ENCODE results near the gene RNLS. TPM values are rescaled to one million over a fixed set of nuclear protein-coding genes. Genes with fewer than 3 reads are reported as not detected.

The RNLS gene
- total RNA-seq, 2 experiments from 2014 or later = not detected

GRCh38 chr10:88342733-88343310 lies 240.3 kb downstream of the RNLS start:
- POLR2A ChIA-PET = interaction anchor here (1.0 kb wide), 1 partner anchor 502 kb away, joined by 3 read pairs; no protein-coding TSS in a partner anchor

GRCh38 chr10:88337134-88337533 lies 246.0 kb downstream of the RNLS start:
- ChIA-PET CTCF (ENCODE audit: unreplicated experiment) (no interaction called here), POLR2A (interaction anchor here (1.5 to 2.3 kb wide), 4 partner anchors 7 to 49 kb away, joined by 3 to 6 read pairs (median 5); no protein-coding TSS in a partner anchor)
- Histone ChIP-seq H3K4me1 (ENCODE audit: insufficient read depth, low read length, poor library complexity, severe bottlenecking) (peaks cover 16% of the 10 kb centered on the region), H3K9me2 (ENCODE audit: insufficient read depth, low read length) (no peaks in the 10 kb centered on the region), H3K79me2 (ENCODE audit: insufficient read depth, low read depth, low read length) (no peaks in the 10 kb centered on the region), H3K4me2 (ENCODE audit: low read length) (no peak overlapping the region), H3K27ac (ENCODE audit: low read depth, low read length, poor library complexity, severe bottlenecking) (no peak overlapping the region), H4K20me1 (ENCODE audit: insufficient read depth, low read length) (no peaks in the 10 kb centered on the region), H3K36me3 (ENCODE audit: insufficient read depth, low read length) (no peaks in the 10 kb centered on the region), H3K4me3 (ENCODE audit: low read depth, low read length, poor library complexity, severe bottlenecking) (no peak overlapping the region), H3K9me3 (ENCODE audit: low read length) (no peaks in the 10 kb centered on the region), H2AFZ (ENCODE audit: low read length) (no peak overlapping the region; the same call in 1 of the 2 replicates)
- TF ChIP-seq EZH2phosphoT487 (IDR thresholded peaks at IDR 0.05; ENCODE audit: borderline replicate concordance, low read depth, low read length) (no peak), CTCF (conservative IDR thresholded peaks at IDR 0.05; ENCODE audit: low read length) (no peak)
- intact Hi-C loops (cut with micrococcal nuclease; ENCODE audit: unreplicated experiment) = no loop called here
- no peak for DNase-seq (ENCODE audit: low spot score)
- no TSS peak for BruUV-seq (replicated peaks)

More at GRCh38 chr10:88342733-88343310, 240.3 kb downstream of the RNLS start:
- Histone ChIP-seq H3K79me2 (ENCODE audit: insufficient read depth, low read depth, low read length) (no peaks in the 10 kb centered on the region), H3K9me2 (ENCODE audit: insufficient read depth, low read length) (no peaks in the 10 kb centered on the region), H3K36me3 (ENCODE audit: insufficient read depth, low read length) (no peaks in the 10 kb centered on the region), H4K20me1 (ENCODE audit: insufficient read depth, low read length) (no peaks in the 10 kb centered on the region), H3K4me1 (ENCODE audit: insufficient read depth, low read length, poor library complexity, severe bottlenecking) (peaks cover 20% of the 10 kb centered on the region), H3K27ac (ENCODE audit: low read depth, low read length, poor library complexity, severe bottlenecking) (no peak overlapping the region), H3K9me3 (ENCODE audit: low read length) (no peaks in the 10 kb centered on the region), H3K4me2 (ENCODE audit: low read length) (no peak overlapping the region), H3K4me3 (ENCODE audit: low read depth, low read length, poor library complexity, severe bottlenecking) (no peak overlapping the region), H2AFZ (ENCODE audit: low read length) (0 out of 2 replicates have a peak overlapping the region, but pooled peaks have one; percentile 20)
- no TSS peak for BruUV-seq (replicated peaks)
- intact Hi-C loops (cut with micrococcal nuclease; ENCODE audit: unreplicated experiment) = loop anchor here (5.0 kb wide), 1 partner anchor 34 kb away; no protein-coding TSS in a partner anchor
- TF ChIP-seq EZH2phosphoT487 (IDR thresholded peaks at IDR 0.05; ENCODE audit: borderline replicate concordance, low read depth, low read length) (no peak), CTCF (conservative IDR thresholded peaks at IDR 0.05; ENCODE audit: low read length) (no peak)
- CTCF ChIA-PET (ENCODE audit: unreplicated experiment) = interaction anchor here (1.0 kb wide), 1 partner anchor 10 kb away, joined by 3 read pairs; no protein-coding TSS in a partner anchor
- no peak for DNase-seq (ENCODE audit: low spot score)

- no peaks in the 10 kb centered on the region for H3K9me3 ChIP-seq (ENCODE audit: low read length)
- intact Hi-C loops (cut with micrococcal nuclease; ENCODE audit: unreplicated experiment) = no loop called here
- peaks cover 23% of the 10 kb centered on the region for H3K4me1 ChIP-seq (ENCODE audit: insufficient read depth, low read length, poor library complexity, severe bottlenecking)
- peak overlapping the region; percentile 49 for H2AFZ ChIP-seq (ENCODE audit: low read length)
- no peaks in the 10 kb centered on the region for H3K9me2 ChIP-seq (ENCODE audit: insufficient read depth, low read length)
- H3K27ac ChIP-seq (ENCODE audit: low read depth, low read length, poor library complexity, severe bottlenecking) = no peak overlapping the region
- CTCF ChIA-PET (ENCODE audit: unreplicated experiment) = no interaction called here
- no peak for DNase-seq (ENCODE audit: low spot score)
- TF ChIP-seq EZH2phosphoT487 (IDR thresholded peaks at IDR 0.05; ENCODE audit: borderline replicate concordance, low read depth, low read length) (no peak), CTCF (conservative IDR thresholded peaks at IDR 0.05; ENCODE audit: low read length) (no peak)
- no peaks in the 10 kb centered on the region for H3K79me2 ChIP-seq (ENCODE audit: insufficient read depth, low read depth, low read length)
- POLR2A ChIA-PET = interaction anchor here (0.9 to 2.3 kb wide), 10 partner anchors 8 to 491 kb away, joined by 3 to 6 read pairs (median 4); partner anchors contain the start of genes KLLN and PTEN
- no peaks in the 10 kb centered on the region for H4K20me1 ChIP-seq (ENCODE audit: insufficient read depth, low read length)
- no peak overlapping the region for H3K4me3 ChIP-seq (ENCODE audit: low read depth, low read length, poor library complexity, severe bottlenecking)
- BruUV-seq (replicated peaks) = no TSS peak
- H3K4me2 ChIP-seq (ENCODE audit: low read length) = no peak overlapping the region
- H3K36me3 ChIP-seq (ENCODE audit: insufficient read depth, low read length) = no peaks in the 10 kb centered on the region
These were observed 246.8 kb downstream of the RNLS start for GRCh38 chr10:88336334-88336733.

Data from OCI-LY7 (cell line).